Stimulated activated naive CD8-positive, alpha-beta T cell treated with anti-CD3 and anti-CD28 coated beads, Interleukin-15, Interleukin-2, amounts not matched to agents 100 U/mL and 50 U/mL, for 24 hours (primary cell): ENCODE results near the gene EIF4E.
"Not testable (repeated sequence)": the region's sequence is repeated elsewhere in the genome, so short reads cannot be mapped to it uniquely, and the experiment has no call there.

ENCODE experiments used
- ATAC-seq: fragments of 150-1000 bp; cut with Tn5 transposase; one replicate; pipeline ENCODE4 v1.10.0; 2021
- DNase-seq: peaks from one replicate; pipeline ENCODE4 v3.0.0; 2021

The EIF4E gene

DNA sequence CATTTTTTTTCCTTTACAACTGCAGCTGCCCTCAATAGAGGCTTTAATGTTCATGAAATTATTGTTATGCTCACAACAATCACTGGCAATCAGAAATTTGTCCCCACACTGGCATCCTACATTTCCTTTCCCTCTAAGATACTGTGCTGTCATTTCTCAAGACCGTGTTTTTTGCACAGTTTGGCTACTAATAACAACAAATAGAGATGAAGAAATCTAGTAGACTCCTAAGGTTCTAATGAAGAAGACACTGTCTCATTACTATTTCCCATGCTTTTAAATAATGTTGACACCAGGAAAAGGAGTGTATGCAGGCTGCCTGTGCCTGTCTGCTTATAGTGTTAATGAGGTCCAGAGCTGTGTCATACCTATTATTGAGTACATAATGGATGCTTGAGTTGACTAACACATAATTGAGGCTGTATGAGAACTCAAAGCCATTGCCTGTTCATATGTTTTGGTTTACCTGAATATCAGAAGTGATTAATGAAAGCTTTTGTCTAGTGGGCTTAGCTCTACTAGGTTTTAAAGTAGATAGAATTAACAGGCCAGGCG lies 1.5 kb upstream of the EIF4E start:
- no peak for ATAC-seq
- DNase-seq: no peak

DNA sequence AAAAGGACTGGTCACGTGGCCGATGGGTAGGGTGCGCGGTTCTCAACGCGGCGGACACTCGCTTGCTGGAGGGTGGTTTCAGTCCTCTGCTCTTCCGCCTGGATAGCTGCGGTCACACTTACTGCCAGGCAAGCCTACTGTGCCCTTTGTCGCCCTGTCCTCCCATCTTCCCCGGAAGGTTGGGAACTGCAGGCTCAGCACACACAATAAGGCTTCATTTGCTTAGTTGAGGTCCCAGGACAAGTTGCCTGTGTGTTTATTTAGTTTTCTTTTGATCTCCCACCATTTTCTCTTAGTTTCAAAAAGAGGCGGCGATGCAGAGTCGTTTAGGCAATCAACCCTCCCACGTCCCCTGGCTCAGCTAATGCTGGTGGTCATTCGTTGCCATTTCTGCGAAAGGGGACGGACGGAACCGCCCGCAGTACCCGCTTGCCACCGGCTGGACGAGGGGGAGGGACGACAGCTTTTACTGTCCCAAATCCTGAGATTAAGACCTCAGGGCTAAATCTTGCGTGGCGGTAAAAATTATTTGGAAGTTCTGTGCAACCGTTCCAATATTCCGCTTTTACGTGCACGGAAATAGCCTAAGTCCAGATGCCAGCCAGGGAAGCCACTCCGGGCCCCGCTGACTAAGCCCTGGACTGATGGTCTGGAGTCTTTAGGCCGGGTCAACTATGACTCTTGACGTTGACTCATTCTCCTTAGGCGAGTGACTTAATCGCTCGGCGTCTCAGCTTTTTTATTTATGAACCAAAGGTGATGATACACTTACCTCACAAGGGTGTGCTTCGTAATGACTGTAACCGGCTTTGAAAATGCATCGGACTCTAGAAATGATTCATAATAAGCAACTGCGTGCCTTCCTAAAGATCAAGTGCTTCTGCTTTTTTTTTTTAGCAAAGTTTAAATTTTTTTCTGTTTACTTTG lies 671 bp upstream of the EIF4E start:
- DNase-seq: peak; percentile 59
- ATAC-seq: peak; percentile 69

GRCh38 chr4:98928131-98928504 lies 815 bp downstream of the EIF4E start:
- peak; percentile 81 for DNase-seq
- peak; percentile 60 for ATAC-seq

- not testable (repeated sequence) for ATAC-seq
Observed at GRCh38 chr4:98926257-98926656, 2.7 kb downstream of the EIF4E start.

DNA sequence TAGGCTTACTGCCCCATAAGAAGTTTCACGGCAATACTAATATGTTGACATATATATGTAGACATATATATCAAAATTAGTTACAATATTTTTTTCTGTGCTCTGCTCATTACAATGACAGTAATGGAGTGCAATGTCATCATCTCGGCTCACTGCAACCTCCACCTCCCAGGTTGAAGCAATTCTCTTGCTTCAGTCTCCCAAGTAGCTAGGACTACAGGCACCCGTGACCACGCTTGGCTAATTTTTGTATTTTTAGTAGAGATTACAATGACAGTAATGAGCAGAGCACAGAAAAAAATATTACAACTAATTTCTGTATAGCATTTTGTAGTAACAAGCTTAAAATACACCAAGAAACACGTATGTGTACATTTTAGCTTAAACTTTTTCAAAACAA lies 7.6 kb downstream of the EIF4E start:
- ATAC-seq (no peak), DNase-seq (no peak)

More at GRCh38 chr4:98926257-98926656, 2.7 kb downstream of the EIF4E start:
- not testable (repeated sequence) for DNase-seq

DNA sequence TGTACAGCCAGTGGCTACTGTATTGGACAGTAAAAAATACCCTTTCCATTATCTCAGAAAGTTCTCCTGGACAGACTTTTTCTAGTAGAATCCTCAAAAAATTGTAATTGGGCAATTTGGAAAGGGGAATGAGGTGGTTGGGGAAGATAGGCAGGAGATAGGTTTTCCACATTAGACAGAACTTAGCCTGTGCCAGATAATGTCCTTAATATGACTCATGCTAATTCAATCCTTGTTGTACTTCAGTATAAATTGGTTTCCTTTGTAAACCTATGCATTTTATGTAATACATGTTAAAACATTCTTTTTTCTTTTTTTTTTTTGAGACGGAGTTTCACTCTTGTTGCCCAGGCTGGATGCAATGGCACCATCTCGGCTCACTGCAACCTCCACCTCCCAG lies 8.9 kb downstream of the EIF4E start:
- no peak for ATAC-seq
- DNase-seq: no peak

- not testable (repeated sequence) for ATAC-seq, DNase-seq
Observed at GRCh38 chr4:98910728-98911127, 18.2 kb downstream of the EIF4E start.

GRCh38 chr4:98909646-98910401 lies 19.1 kb downstream of the EIF4E start:
- DNase-seq: no peak
- ATAC-seq: no peak

DNA sequence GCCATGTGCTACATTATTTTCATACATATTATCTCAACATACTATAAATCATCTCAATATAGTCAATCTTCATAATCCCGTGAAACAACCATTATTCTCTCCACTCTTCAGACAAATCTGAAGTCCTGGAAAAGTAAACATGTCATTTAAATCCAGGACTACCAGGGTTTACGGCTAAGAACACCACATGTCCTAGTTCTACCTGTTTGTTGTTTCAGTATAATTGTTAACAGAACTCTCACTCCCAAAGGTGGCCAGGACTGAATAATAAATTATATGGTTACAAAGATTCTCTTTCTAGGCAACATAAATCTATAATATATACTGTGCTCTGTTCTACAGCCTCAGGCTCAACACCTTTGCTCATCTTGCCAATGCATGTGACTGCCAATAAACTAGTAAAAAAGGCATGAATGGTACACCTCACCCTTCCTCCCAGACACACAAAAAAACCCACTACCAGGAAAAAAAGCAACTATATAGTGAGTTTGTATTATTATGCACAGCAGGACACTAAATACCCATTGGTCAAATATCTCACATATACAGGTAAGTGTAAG lies 20.1 kb downstream of the EIF4E start:
- DNase-seq (no peak), ATAC-seq (no peak)

- DNase-seq: no peak
- no peak for ATAC-seq
Observed at GRCh38 chr4:98908182-98908581, 20.8 kb downstream of the EIF4E start.

DNA sequence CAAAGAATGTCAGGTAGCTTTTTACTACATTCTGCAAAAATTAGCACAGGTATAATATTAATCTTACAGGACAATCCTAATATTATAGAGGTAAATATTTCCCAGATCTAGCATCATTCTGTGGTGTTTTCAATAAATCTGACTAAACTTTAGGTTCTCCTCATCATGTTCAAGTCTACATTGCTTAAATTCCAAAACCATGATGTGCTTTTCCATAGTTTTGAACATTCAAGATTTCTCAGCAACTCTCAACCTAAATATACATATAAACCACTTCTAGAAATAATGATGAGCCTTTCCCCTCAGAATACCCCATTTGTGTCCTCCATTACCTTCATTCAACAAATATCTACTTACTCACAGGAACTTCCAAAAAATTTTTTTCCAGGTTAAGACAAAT lies 23.1 kb downstream of the EIF4E start:
- DNase-seq (no peak), ATAC-seq (no peak)

- DNase-seq: no peak
- ATAC-seq: no peak
Observed at GRCh38 chr4:98905297-98905696, 23.6 kb downstream of the EIF4E start.

DNA sequence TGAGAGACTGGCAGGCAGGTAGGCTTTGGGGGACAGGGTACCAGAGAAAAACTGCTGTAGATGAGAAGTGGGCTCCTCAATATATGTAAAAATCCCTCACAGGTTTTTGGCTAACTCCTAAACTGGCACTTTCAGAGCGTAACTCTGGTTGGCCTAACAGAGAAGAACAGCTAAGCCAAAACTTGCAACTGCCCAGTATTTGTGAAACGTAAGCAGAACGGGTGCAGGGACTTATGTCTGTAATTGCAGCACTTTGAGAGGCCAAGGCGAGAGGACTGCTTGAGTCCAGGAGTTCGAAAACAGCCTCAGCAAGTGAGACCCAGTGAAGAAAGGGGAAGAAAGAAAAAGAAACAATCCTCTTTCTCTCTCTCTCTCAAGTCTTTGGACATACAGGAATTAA lies 25.0 kb downstream of the EIF4E start:
- no peak for DNase-seq
- no peak for ATAC-seq

GRCh38 chr4:98903561-98903960 lies 25.4 kb downstream of the EIF4E start:
- ATAC-seq (no peak), DNase-seq (no peak)

DNA sequence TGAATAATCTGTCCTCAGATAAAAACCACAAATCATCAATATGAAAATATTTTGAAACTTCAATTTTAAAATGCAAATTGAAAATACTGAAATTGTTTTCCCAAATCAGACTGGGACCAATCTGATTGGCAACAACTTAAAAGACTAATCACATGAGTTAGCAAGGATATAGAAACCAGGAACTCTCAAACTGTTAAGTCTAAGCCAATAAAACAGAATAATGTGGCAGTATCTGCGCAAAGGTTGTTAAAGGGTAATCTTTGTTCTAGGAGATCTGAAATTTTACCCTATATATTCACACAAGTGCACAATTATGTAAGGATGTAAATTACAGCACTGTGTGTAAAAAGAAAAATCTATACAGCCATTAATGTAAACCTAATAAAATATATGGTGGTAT lies 29.7 kb downstream of the EIF4E start:
- DNase-seq (no peak), ATAC-seq (no peak)

DNA sequence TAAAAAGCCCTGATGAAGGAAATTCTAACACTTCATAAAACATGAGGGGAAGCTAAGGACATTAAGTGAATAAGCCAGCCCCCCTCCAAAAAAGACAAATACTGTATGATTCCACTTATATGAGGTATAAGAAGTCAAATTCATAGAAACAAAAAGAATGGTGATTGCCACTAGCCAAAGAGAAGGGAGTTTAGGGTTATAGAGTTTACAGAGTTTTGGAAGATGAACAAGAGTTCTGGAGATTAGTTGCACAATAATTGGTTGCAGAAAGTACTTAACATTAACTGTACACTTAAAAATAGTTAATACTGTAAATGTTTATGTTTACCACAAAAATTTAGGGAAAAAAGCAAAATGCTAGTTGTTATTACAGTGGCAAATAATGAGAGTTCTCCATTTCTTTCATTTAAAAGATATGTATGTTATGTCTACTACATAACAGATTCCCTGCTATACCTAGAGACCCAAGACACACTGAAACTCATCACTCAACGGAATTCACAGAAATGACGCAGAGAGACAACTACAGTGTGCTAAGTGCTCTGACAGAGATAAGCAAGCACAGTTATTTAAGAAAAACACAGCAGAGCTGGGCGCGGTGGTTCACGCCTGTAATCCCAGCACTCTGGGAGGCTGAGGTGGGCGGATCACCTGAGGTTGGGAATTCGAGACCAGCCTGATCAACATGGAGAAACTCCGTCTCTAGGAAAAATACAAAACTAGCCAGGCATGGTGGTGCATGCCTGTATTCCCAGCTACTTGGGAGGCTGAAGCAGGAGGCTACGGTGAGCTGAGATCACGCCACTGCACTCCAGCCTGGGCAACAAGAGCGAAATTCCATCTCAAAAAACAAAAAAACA lies 37.2 kb downstream of the EIF4E start:
- ATAC-seq: no peak

GRCh38 chr4:98890702-98891455 lies 38.1 kb downstream of the EIF4E start:
- ATAC-seq (no peak), DNase-seq (no peak)

More for the DNA sequence above, 37.2 kb downstream of the EIF4E start:
- no peak for DNase-seq

DNA sequence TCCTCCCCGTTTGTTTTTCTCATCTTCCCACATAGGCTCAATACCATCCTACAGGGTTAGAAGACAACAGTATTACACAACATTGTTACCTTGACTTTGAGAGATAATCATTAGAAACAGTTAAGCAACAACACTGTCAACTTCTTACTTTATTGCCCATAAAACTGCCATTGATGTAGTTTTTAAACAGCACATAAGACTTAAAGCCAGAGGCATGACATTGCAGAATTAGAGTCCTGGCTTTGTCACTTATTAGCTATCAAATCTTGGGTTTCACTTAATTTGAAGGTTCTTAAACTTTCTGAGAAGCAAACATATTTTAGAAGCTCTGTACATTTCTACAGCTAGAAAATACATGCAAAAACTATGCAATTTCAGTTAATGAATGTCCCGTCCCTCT lies 41.8 kb downstream of the EIF4E start:
- ATAC-seq: no peak
- no peak for DNase-seq

DNA sequence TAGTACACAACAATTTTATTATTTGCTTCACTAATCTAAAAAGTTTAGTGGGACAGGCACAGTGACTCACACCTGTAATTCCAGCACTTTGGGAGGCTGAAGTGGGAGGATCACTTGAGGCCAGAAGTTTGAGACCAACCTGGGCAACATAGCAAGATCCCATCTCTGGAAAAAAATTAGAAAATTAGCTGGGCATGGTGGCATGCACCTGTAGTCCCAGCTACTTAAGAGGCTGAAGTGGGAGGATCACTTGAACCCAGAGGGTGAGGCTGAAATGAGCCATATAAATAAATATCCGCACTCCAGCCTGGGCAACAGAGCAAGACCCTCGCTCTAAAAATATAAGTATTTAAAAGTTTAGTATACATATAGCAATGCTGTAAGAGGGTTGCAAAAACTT lies 42.6 kb downstream of the EIF4E start:
- DNase-seq, ATAC-seq: not testable (repeated sequence)

GRCh38 chr4:98880884-98881283 lies 48.0 kb downstream of the EIF4E start:
- not testable (repeated sequence) for DNase-seq, ATAC-seq

DNA sequence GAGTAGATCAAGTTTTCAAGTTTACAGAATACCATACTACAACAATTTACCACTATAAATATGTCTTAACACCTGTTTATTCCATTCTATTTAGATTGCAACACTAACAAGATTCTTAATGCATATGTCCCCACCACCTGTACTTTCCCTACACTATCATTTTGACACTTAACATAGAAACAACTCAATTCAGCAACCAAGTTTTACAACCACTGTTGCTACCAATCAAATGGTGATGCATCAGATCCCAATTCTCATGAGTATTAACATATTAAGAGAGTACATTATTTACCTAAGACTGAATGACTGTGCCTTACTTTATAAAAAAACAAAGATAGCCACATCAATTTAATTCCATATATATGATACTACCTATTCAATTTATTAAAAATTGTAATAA lies 49.4 kb downstream of the EIF4E start:
- DNase-seq (no peak), ATAC-seq (no peak)
